Measurements from ENCODE around the gene SKIC3. TPM values are rescaled to one million over a fixed set of nuclear protein-coding genes. Genes with fewer than 3 reads are reported as not detected.

The SKIC3 gene
- polyA plus RNA-seq, 1 of the 3 experiments (the other 2 are of a cell fraction) = 27.4 TPM

GRCh38 chr5:95543017-95543705 lies 11.6 kb downstream of the SKIC3 start:
- H2AFZ ChIP-seq (ENCODE audit: low read depth) = no peak overlapping the region
- no peaks in the 10 kb centered on the region for H3K27me3 ChIP-seq (ENCODE audit: insufficient read depth)
- no peak overlapping the region for H3K9ac ChIP-seq
- H3K4me1 ChIP-seq (ENCODE audit: control insufficient read depth in 1 of 2, insufficient read depth in 2 of 2, low read depth in 1 of 2, low read length in 1 of 2) = no peaks in the 10 kb centered on the region; a peak in 2 of 4 replicates
- no peaks in the 10 kb centered on the region for H4K20me1 ChIP-seq (ENCODE audit: insufficient read depth)
- H3K9me2 ChIP-seq = no peaks in the 10 kb centered on the region
- no peak for TF ChIP-seq YY1 (IDR thresholded peaks at IDR 0.05; ENCODE audit: low read depth)
- TF ChIP-seq, protein P1, sequence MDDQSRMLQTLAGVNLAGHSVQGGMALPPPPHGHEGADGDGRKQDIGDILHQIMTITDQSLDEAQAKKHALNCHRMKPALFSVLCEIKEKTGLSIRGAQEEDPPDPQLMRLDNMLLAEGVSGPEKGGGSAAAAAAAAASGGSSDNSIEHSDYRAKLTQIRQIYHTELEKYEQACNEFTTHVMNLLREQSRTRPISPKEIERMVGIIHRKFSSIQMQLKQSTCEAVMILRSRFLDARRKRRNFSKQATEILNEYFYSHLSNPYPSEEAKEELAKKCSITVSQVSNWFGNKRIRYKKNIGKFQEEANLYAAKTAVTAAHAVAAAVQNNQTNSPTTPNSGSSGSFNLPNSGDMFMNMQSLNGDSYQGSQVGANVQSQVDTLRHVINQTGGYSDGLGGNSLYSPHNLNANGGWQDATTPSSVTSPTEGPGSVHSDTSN (IDR thresholded peaks at IDR 0.05) = no peak
- TF ChIP-seq, protein P2, sequence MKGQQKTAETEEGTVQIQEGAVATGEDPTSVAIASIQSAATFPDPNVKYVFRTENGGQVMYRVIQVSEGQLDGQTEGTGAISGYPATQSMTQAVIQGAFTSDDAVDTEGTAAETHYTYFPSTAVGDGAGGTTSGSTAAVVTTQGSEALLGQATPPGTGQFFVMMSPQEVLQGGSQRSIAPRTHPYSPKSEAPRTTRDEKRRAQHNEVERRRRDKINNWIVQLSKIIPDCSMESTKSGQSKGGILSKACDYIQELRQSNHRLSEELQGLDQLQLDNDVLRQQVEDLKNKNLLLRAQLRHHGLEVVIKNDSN (IDR thresholded peaks at IDR 0.05; ENCODE audit: borderline replicate concordance, low read depth) = no peak
- TF ChIP-seq, protein P3, sequence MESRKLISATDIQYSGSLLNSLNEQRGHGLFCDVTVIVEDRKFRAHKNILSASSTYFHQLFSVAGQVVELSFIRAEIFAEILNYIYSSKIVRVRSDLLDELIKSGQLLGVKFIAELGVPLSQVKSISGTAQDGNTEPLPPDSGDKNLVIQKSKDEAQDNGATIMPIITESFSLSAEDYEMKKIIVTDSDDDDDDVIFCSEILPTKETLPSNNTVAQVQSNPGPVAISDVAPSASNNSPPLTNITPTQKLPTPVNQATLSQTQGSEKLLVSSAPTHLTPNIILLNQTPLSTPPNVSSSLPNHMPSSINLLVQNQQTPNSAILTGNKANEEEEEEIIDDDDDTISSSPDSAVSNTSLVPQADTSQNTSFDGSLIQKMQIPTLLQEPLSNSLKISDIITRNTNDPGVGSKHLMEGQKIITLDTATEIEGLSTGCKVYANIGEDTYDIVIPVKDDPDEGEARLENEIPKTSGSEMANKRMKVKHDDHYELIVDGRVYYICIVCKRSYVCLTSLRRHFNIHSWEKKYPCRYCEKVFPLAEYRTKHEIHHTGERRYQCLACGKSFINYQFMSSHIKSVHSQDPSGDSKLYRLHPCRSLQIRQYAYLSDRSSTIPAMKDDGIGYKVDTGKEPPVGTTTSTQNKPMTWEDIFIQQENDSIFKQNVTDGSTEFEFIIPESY (IDR thresholded peaks at IDR 0.05; ENCODE audit: borderline replicate concordance, low read depth) = no peak
- TF ChIP-seq FOXM1 (IDR thresholded peaks at IDR 0.05; ENCODE audit: low read depth) = no peak
- TF ChIP-seq GATA2 (CRISPR knock-in tag; IDR thresholded peaks at IDR 0.05) = no peak
- TF ChIP-seq NRF1 (IDR thresholded peaks at IDR 0.05; ENCODE audit: low read depth, low read length) = no peak
- H3K4me2 ChIP-seq = no peak overlapping the region
- no peaks in the 10 kb centered on the region for H3K9me3 ChIP-seq
- H3K4me3 ChIP-seq (ENCODE audit: low read depth in 2 of 2, low read length in 1 of 2) = no peak overlapping the region
- 78% methylated on average over 3 of the region's 3 CpGs for WGBS (ENCODE audit: low lambda C conversion rate)
- ChIA-PET CTCF (no interaction called here), POLR2A (no interaction called here)
- peaks cover 4% of the 10 kb centered on the region for H3F3A ChIP-seq (replicated peaks; ENCODE audit: insufficient read depth)
- peaks cover 12% of the 10 kb centered on the region; the same call in 1 of the 2 replicates for H3K79me2 ChIP-seq (ENCODE audit: insufficient read depth)
- H3K36me3 ChIP-seq (replicated peaks in 1 of 2; ENCODE audit: control insufficient read depth in 1 of 2, insufficient read depth in 2 of 2, low read length in 1 of 2) = peaks cover 71 to 79% of the 10 kb centered on the region in 2 experiments
- DNase-seq = no peak
- no peak overlapping the region; a peak in 1 of 4 replicates for H3K27ac ChIP-seq (ENCODE audit: low read depth in 2 of 2, low read length in 1 of 2)

- 0 out of 4 replicates have a peak, but pooled peaks cover 0 to 4% of the 10 kb centered on the region in 2 experiments for H3K4me1 ChIP-seq (ENCODE audit: control insufficient read depth in 1 of 2, insufficient read depth in 2 of 2, low read depth in 1 of 2, low read length in 1 of 2)
- ChIA-PET POLR2A (no interaction called here), CTCF (interaction anchor here (0.6 kb wide), 1 partner anchor 1332 kb away, joined by 3 read pairs; no protein-coding TSS in a partner anchor)
- no peaks in the 10 kb centered on the region for H3K9me2 ChIP-seq
- 86% methylated on average over 2 of the region's 2 CpGs for WGBS (ENCODE audit: low lambda C conversion rate)
- H3F3A ChIP-seq (replicated peaks; ENCODE audit: insufficient read depth) = peaks cover 4% of the 10 kb centered on the region
- H3K27ac ChIP-seq (ENCODE audit: low read depth in 2 of 2, low read length in 1 of 2) = no peak overlapping the region
- H3K79me2 ChIP-seq (ENCODE audit: insufficient read depth) = peaks cover 12% of the 10 kb centered on the region; the same call in 1 of the 2 replicates
- H3K9me3 ChIP-seq = no peaks in the 10 kb centered on the region
- H3K27me3 ChIP-seq (ENCODE audit: insufficient read depth) = no peaks in the 10 kb centered on the region
- H2AFZ ChIP-seq (ENCODE audit: low read depth) = no peak overlapping the region
- no peaks in the 10 kb centered on the region for H4K20me1 ChIP-seq (ENCODE audit: insufficient read depth)
- no peak overlapping the region for H3K9ac ChIP-seq
- DNase-seq = no peak
- peaks cover 66 to 73% of the 10 kb centered on the region in 2 experiments for H3K36me3 ChIP-seq (replicated peaks in 1 of 2; ENCODE audit: control insufficient read depth in 1 of 2, insufficient read depth in 2 of 2, low read length in 1 of 2)
- H3K4me2 ChIP-seq = no peak overlapping the region
- H3K4me3 ChIP-seq (ENCODE audit: low read depth in 2 of 2, low read length in 1 of 2) = no peak overlapping the region
- TF ChIP-seq GABPA (IDR thresholded peaks at IDR 0.05; ENCODE audit: low read depth) (no peak), EZH2phosphoT487 (IDR thresholded peaks at IDR 0.05; ENCODE audit: borderline replicate concordance, low read depth) (no peak), FOXM1 (IDR thresholded peaks at IDR 0.05; ENCODE audit: low read depth) (no peak), REST (IDR thresholded peaks at IDR 0.05; ENCODE audit: low read depth, low read length) (no peak), RXRA (IDR thresholded peaks at IDR 0.05; ENCODE audit: borderline replicate concordance, low read depth) (no peak), CHD2 (IDR thresholded peaks at IDR 0.05; ENCODE audit: low read length, partially characterized antibody) (no peak), EP300 (IDR thresholded peaks at IDR 0.05; ENCODE audit: borderline replicate concordance in 1 of 2, low read depth in 1 of 2, low read length in 1 of 2) (no peak), SMC3 (IDR thresholded peaks at IDR 0.05; ENCODE audit: low read depth, low read length) (no peak), TEAD4 (IDR thresholded peaks at IDR 0.05; ENCODE audit: borderline replicate concordance, insufficient read depth) (no peak), TAF1 (IDR thresholded peaks at IDR 0.05; ENCODE audit: borderline replicate concordance, low read depth, low read length) (no peak)
- TF ChIP-seq, protein P4, sequence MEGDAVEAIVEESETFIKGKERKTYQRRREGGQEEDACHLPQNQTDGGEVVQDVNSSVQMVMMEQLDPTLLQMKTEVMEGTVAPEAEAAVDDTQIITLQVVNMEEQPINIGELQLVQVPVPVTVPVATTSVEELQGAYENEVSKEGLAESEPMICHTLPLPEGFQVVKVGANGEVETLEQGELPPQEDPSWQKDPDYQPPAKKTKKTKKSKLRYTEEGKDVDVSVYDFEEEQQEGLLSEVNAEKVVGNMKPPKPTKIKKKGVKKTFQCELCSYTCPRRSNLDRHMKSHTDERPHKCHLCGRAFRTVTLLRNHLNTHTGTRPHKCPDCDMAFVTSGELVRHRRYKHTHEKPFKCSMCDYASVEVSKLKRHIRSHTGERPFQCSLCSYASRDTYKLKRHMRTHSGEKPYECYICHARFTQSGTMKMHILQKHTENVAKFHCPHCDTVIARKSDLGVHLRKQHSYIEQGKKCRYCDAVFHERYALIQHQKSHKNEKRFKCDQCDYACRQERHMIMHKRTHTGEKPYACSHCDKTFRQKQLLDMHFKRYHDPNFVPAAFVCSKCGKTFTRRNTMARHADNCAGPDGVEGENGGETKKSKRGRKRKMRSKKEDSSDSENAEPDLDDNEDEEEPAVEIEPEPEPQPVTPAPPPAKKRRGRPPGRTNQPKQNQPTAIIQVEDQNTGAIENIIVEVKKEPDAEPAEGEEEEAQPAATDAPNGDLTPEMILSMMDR (IDR thresholded peaks at IDR 0.05) = no peak
Observed at GRCh38 chr5:95537501-95537900, 17.3 kb downstream of the SKIC3 start.
